NCI-H460 (cell line): ENCODE results near the gene TTC21A. TPM values are rescaled to one million over a fixed set of nuclear protein-coding genes. Genes with fewer than 3 reads are reported as not detected.

Source experiments
- small RNA-seq, 2 experiments: library from RNA; depleted of rRNA; stranded (forward); fragments of <200 nt; gene quantifications; one replicate each; pipeline ENCODE3, GENCODE V24; 2014
- total RNA-seq: library from RNA; depleted of rRNA; stranded (reverse); fragments of >200 nt; shearing (Covaris generic); gene quantifications from 2 replicates; pipeline ENCODE4 v1.2.3, GENCODE V29; 2014; rRNA removed

Gene TTC21A
- total RNA-seq, 1 experiment from 2014 or later: 1.2 TPM

Small RNA genes within 50 kb of the gene (small RNA-seq; reads per million reads assigned to genes)
- gene RF00017: 0 reads per million in 2 experiments

Other genes starting within 250 kb of the TTC21A start
- not detected in 2 replicates for gene SCN11A, start 55.7 kb upstream of the TTC21A start, total RNA-seq
- gene WDR48, start 55.7 kb upstream of the TTC21A start, total RNA-seq: 12.3 and 15.0 TPM in 2 replicates
- gene GORASP1, start 53 bp upstream of the TTC21A start, total RNA-seq: 16.4 and 22.3 TPM in 2 replicates
- gene CSRNP1, start 45.9 kb downstream of the TTC21A start, total RNA-seq: 7.6 and 8.6 TPM in 2 replicates
- gene XIRP1, start 84.9 kb downstream of the TTC21A start, total RNA-seq: not detected in 2 replicates
- gene CX3CR1, start 172.4 kb downstream of the TTC21A start, total RNA-seq: not detected in 2 replicates
- gene CCR8, start 222.0 kb downstream of the TTC21A start, total RNA-seq: not detected in 2 replicates